Panc1 (cell line): Measurements from ENCODE around the gene MYO1H. TPM values are rescaled to one million over a fixed set of nuclear protein-coding genes. Genes with fewer than 3 reads are reported as not detected.

Source experiments
- ATAC-seq: fragments of 200-7000 bp; cut with Tn5 transposase; 2 replicates; pipeline ENCODE4 v1.9.1; 2020; ENCODE audit warnings: mild to moderate bottlenecking, moderate library complexity
- BruUV-seq: library from RNA; stranded (reverse); fragments of 400-500 nt; replicated peaks from 2 replicates; lab custom pipeline; 2021; lab: Mats Ljungman, UMichigan
- CTCF ChIA-PET: fragments of 300-600 bp; sonication (Branson Sonifier 250); formaldehyde crosslinking; loops from one replicate; lab custom pipeline; 2022; ENCODE audit warnings: antibody characterized with exemption; lab: Charles Lee
- POLR2A ChIA-PET: fragments of 300-600 bp; sonication (Branson Sonifier 250); formaldehyde crosslinking; loops from one replicate; lab custom pipeline; 2022; ENCODE audit warnings: antibody characterized with exemption; lab: Charles Lee
- DNase-seq: peaks from one replicate; pipeline ENCODE4 v3.0.0-alpha.2; 2010; ENCODE audit warnings: low read depth, low spot score
- H3K27ac ChIP-seq: 2 replicates; pipeline ENCODE4 v1.5.1; 2011; ENCODE audit warnings: mild to moderate bottlenecking, low read length, inconsistent platforms
- H3K27me3 ChIP-seq: fragments of 200-500 bp; sonication (Bioruptor generic); 2 replicates; pipeline ENCODE4 v1.6.0; 2014; ENCODE audit warnings: low read length, inconsistent platforms; ENCODE audit not compliant: control insufficient read depth, insufficient read depth
- H3K36me3 ChIP-seq: fragments of 200-500 bp; sonication (Bioruptor generic); 2 replicates; pipeline ENCODE4 v1.5.1; 2014; ENCODE audit warnings: inconsistent platforms, mild to moderate bottlenecking, low read length, moderate library complexity; ENCODE audit not compliant: control insufficient read depth, insufficient read depth
- H3K4me1 ChIP-seq: 2 replicates; pipeline ENCODE4 v1.5.1; 2011; ENCODE audit warnings: inconsistent platforms, mild to moderate bottlenecking, low read length, moderate library complexity; ENCODE audit not compliant: control insufficient read depth, insufficient read depth
- H3K4me3 ChIP-seq, 2 experiments: 2 replicates each; pipeline ENCODE4 v1.5.1; 2011 to 2012; ENCODE audit warnings: low read depth in 2 of 2, low read length in 2 of 2, mild to moderate bottlenecking in 2 of 2, inconsistent platforms in 1 of 2, moderate library complexity in 1 of 2
- H3K9me3 ChIP-seq: fragments of 200-500 bp; sonication (Bioruptor generic); 2 replicates; pipeline ENCODE4 v1.5.1; 2014; ENCODE audit warnings: low read depth, mild to moderate bottlenecking, inconsistent platforms, low read length, moderate library complexity; ENCODE audit not compliant: control insufficient read depth, insufficient read depth
- CTCF ChIP-seq: fragments of 450-650 bp; IDR thresholded peaks from 2 replicates; pipeline ENCODE4 v1.5.1; 2017; ENCODE audit warnings: mild to moderate bottlenecking
- POLR2AphosphoS5 ChIP-seq: IDR thresholded peaks from 2 replicates; pipeline ENCODE4 v1.6.1; 2012; ENCODE audit warnings: mild to moderate bottlenecking, low read depth, low read length, moderate library complexity
- REST ChIP-seq, 2 experiments: IDR thresholded peaks; 2 replicates each; pipeline ENCODE4 v1.6.1; 2011 to 2012; ENCODE audit warnings: low read depth in 2 of 2, control low read depth in 1 of 2, low read length in 1 of 2, mild to moderate bottlenecking in 1 of 2, moderate library complexity in 1 of 2; ENCODE audit not compliant: insufficient read depth in 1 of 2
- SIN3A ChIP-seq: IDR thresholded peaks from 2 replicates; pipeline ENCODE4 v1.6.1; 2012; ENCODE audit warnings: low read depth, mild to moderate bottlenecking, low read length, moderate library complexity, borderline replicate concordance; ENCODE audit not compliant: insufficient read depth
- TCF7L2 ChIP-seq: IDR thresholded peaks from 2 replicates; pipeline ENCODE4 v1.6.1; 2011; ENCODE audit warnings: mild to moderate bottlenecking, low read depth, low read length, inconsistent platforms
- in situ Hi-C: cut with HindIII; loops from 2 replicates; pipeline ENCODE4 v1.10.0; 2016; ENCODE audit warnings: low sequenced_read_pairs, low pct_unique_long_range_greater_than_20kb
- intact Hi-C: fragments of 100-400 bp; cut with micrococcal nuclease; formaldehyde crosslinking; loops from one replicate; pipeline ENCODE4 v1.10.0; 2022; ENCODE audit not compliant: unreplicated experiment
- total RNA-seq: library from RNA; stranded (reverse); gene quantifications from one replicate; pipeline ENCODE4 v1.2.1, GENCODE V29; 2021; ENCODE audit not compliant: unreplicated experiment

MYO1H gene
- total RNA-seq, 1 experiment from 2014 or later: not detected

DNA sequence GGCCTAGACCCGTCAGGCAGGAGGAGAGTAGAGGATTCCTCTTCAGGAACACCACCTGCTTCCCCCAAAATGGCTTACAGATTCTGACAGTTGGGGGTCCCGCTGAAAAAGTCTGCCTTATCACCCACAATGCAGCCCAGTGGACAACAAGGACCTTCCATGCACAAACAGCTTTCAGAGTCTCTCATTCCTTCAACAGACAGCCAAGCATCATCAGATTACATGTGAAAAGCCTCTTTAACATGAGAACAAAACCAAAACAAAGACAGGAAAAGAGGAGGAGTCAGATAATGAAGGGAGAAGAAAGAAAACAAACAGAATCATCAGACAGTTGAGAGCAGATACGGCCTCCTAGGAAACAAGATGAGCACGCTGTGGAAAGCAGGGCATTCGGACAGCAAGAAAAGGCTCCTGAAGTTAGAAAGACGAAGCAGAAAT is 111.1 kb downstream of the MYO1H start:
- Histone ChIP-seq H3K27ac (no peak overlapping the region), H3K4me1 (peaks cover 26% of the 10 kb centered on the region), H3K9me3 (no peaks in the 10 kb centered on the region), H3K36me3 (peaks cover 8% of the 10 kb centered on the region), H3K4me3 (no peak overlapping the region), H3K27me3 (no peaks in the 10 kb centered on the region)
- intact Hi-C loops: no loop called here
- ATAC-seq: no peak
- CTCF ChIA-PET: no interaction called here
- no peak for TF ChIP-seq TCF7L2
- no peak for TF ChIP-seq POLR2AphosphoS5
- TF ChIP-seq REST (IDR thresholded peaks at IDR 0.05; ENCODE audit: insufficient read depth in 1 of 2, low read depth in 2 of 2, low read length in 1 of 2): no peak
- no peak for TF ChIP-seq SIN3A
- no peak for TF ChIP-seq CTCF
- no peak for DNase-seq
- TSS peak; percentile 43 for BruUV-seq
- POLR2A ChIA-PET: no interaction called here
- in situ Hi-C loops: no loop called here

DNA sequence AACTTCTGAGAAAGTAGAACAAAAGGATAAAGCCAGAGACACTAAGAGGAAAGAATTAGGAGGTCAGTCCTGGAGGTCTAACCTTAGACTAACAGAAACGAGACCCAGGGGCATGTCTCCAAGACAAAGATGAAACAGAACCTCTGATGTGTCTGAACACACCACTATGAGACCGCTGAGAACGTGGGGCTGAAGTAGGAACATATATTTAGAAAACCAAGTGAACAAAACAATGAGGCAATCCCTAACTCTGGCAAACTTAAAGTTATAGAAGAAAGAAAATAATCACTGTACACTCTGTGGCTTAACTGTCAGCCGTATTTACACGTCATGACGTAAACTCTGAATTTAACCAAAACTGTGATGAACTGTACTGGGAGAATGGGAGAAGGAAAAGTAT is 111.5 kb downstream of the MYO1H start:
- ATAC-seq: no peak
- POLR2A ChIA-PET: no interaction called here

More for the DNA sequence above, 111.5 kb downstream of the MYO1H start:
- intact Hi-C loops (no loop called here), in situ Hi-C loops (no loop called here)
- Histone ChIP-seq H3K9me3 (no peaks in the 10 kb centered on the region), H3K4me1 (peaks cover 31% of the 10 kb centered on the region), H3K4me3 (no peak overlapping the region), H3K27me3 (no peaks in the 10 kb centered on the region), H3K36me3 (peaks cover 8% of the 10 kb centered on the region), H3K27ac (no peak overlapping the region)
- CTCF ChIA-PET: no interaction called here
- BruUV-seq: no TSS peak
- TF ChIP-seq POLR2AphosphoS5 (no peak), CTCF (no peak), TCF7L2 (no peak), SIN3A (no peak), REST (IDR thresholded peaks at IDR 0.05; ENCODE audit: insufficient read depth in 1 of 2, low read depth in 2 of 2, low read length in 1 of 2) (no peak)
- no peak for DNase-seq
